GM12878 (cell line): Measurements from ENCODE around the gene C16orf95. TPM values are rescaled to one million over a fixed set of nuclear protein-coding genes. Genes with fewer than 3 reads are reported as not detected.

ENCODE experiments used
- ATAC-seq: fragments of 200-7000 bp; cut with Tn5 transposase; 3 replicates; pipeline ENCODE4 v1.9.1; 2020; ENCODE audit warnings: mild to moderate bottlenecking, moderate library complexity
- BruUV-seq: library from RNA; stranded (reverse); fragments of 400-500 nt; replicated peaks from 2 replicates; lab custom pipeline; 2021; lab: Mats Ljungman, UMichigan
- CTCF ChIA-PET: fragments of 300-600 bp; sonication (Branson Sonifier 250); formaldehyde crosslinking; extraction: SDS; loops from one replicate; lab custom pipeline; 2021; ENCODE audit warnings: inconsistent platforms; lab: Yijun Ruan, JAX
- POLR2A ChIA-PET: fragments of 350-600 bp; formaldehyde crosslinking; extraction: SDS; loops from one replicate; lab custom pipeline; 2021; ENCODE audit warnings: inconsistent platforms; lab: Charles Lee
- RAD21 ChIA-PET: fragments of 300-600 bp; sonication (Branson Sonifier 250); formaldehyde crosslinking; loops from one replicate; lab custom pipeline; 2023; ENCODE audit warnings: antibody characterized with exemption; ENCODE audit not compliant: unreplicated experiment; lab: Charles Lee
- SMC1A ChIA-PET: fragments of 300-600 bp; sonication (Branson Sonifier 250); formaldehyde crosslinking; loops from one replicate; lab custom pipeline; 2023; ENCODE audit not compliant: unreplicated experiment, uncharacterized antibody; lab: Charles Lee
- DNase-seq: peaks from one replicate; pipeline ENCODE4 v3.0.0-alpha.2; 2011; ENCODE audit warnings: low read depth, low spot score
- FAIRE-seq: peaks from 3 replicates; lab custom pipeline; 2011; peaks lifted over from hg19 to GRCh38; lab: Jason Lieb, UNC
- H2AFZ ChIP-seq: 2 replicates; pipeline ENCODE4 v1.6.0; 2011; ENCODE audit warnings: low read depth, low read length, control low read depth; ENCODE audit not compliant: control insufficient read depth
- H3K27ac ChIP-seq: 2 replicates; pipeline ENCODE4 v1.5.1; 2011; ENCODE audit warnings: control low read depth; ENCODE audit not compliant: control insufficient read depth, insufficient read depth
- H3K27me3 ChIP-seq, 2 experiments: replicated peaks in 1 of 2; 2 replicates each; pipeline versions ENCODE4 v1.6.0 to v1.6.1; 2011; ENCODE audit warnings: low read length in 1 of 2; ENCODE audit not compliant: control insufficient read depth in 2 of 2, insufficient read depth in 2 of 2
- H3K36me3 ChIP-seq, 2 experiments: 2 replicates each; pipeline ENCODE4 v1.5.1; 2011; ENCODE audit warnings: low read length in 1 of 2; ENCODE audit not compliant: control insufficient read depth in 2 of 2, insufficient read depth in 2 of 2
- H3K4me1 ChIP-seq: 2 replicates; pipeline ENCODE4 v1.6.1; 2011; ENCODE audit warnings: mild to moderate bottlenecking, low read length, moderate library complexity, mixed read lengths; ENCODE audit not compliant: control insufficient read depth, insufficient read depth
- H3K4me2 ChIP-seq: 2 replicates; pipeline ENCODE4 v1.6.0; 2011; ENCODE audit warnings: control low read depth; ENCODE audit not compliant: control insufficient read depth, insufficient read depth
- H3K4me3 ChIP-seq: fragments of 200-600 bp; sonication (generic); 2 replicates; pipeline ENCODE4 v1.5.1; 2016
- H3K79me2 ChIP-seq: 2 replicates; pipeline ENCODE4 v1.6.0; 2011; ENCODE audit warnings: low read length; ENCODE audit not compliant: control insufficient read depth, insufficient read depth
- H3K9ac ChIP-seq: 2 replicates; pipeline ENCODE4 v1.8.0; 2011; ENCODE audit warnings: low read length, control low read depth, mixed read lengths; ENCODE audit not compliant: control insufficient read depth, insufficient read depth
- H3K9me3 ChIP-seq: replicated peaks from 3 replicates; pipeline ENCODE4 v1.5.1; 2011; ENCODE audit warnings: mild to moderate bottlenecking, low read length; ENCODE audit not compliant: control insufficient read depth, insufficient read depth
- H4K20me1 ChIP-seq: 2 replicates; pipeline ENCODE4 v1.6.0; 2011; ENCODE audit not compliant: control insufficient read depth, insufficient read depth
- RAD21 ChIP-seq: IDR thresholded peaks from 2 replicates; pipeline ENCODE4 v1.6.1; 2011; ENCODE audit warnings: mild to moderate bottlenecking, low read depth, low read length, moderate library complexity; ENCODE audit not compliant: insufficient read depth
- WGBS: methylation state at CpG from one replicate; pipeline ENCODE4 v1.1.6; 2016; ENCODE audit warnings: low lambda C conversion rate; ENCODE audit not compliant: insufficient replicate concordance, insufficient coverage; ENCODE audit errors: missing lambda C conversion rate; 5-methylcytosine and 5-hydroxymethylcytosine counted together
- in situ Hi-C: fragments of 300-500 bp; cut with MboI; formaldehyde crosslinking; loops from 9 replicates; pipeline ENCODE4 v1.14.3; 2018; ENCODE audit warnings: mixed read lengths
- intact Hi-C: fragments of 100-400 bp; cut with micrococcal nuclease; formaldehyde crosslinking; loops from one replicate; pipeline ENCODE4 v1.14.2; 2022; ENCODE audit not compliant: unreplicated experiment
- polyA plus RNA-seq, 11 experiments: library from polyadenylated mRNA; depleted of rRNA in 4 of 11; unstranded in 6 of 11; stranded (reverse) in 5 of 11; fragments of >200 nt; fragmentation: Nextera tagmentation in 4 of 11; fragmentation: Illumina TruSeq in 1 of 11; extraction: Ambion mirVana in 4 of 11; extraction: Trizol in 1 of 11; gene quantifications; 1 replicate in 1 of 11; 2 replicates in 10 of 11; pipeline versions ENCODE4 v1.2.1 to v1.2.3, GENCODE V29; 2011 to 2016; ENCODE audit warnings: inconsistent platforms in 2 of 11, missing spikeins in 2 of 11, low read depth in 1 of 11
- total RNA-seq, 4 experiments: library from RNA; depleted of rRNA in 3 of 4; stranded (reverse); fragments of >200 nt in 3 of 4; fragmentation: Illumina TruSeq in 1 of 4; extraction: Trizol in 1 of 4; gene quantifications; 2 replicates each; pipeline versions ENCODE4 v1.2.1 to v1.2.3, GENCODE V29; 2013 to 2021
- TF ChIP-seq, protein P1 (sequence below): IDR thresholded peaks from 2 replicates; pipeline ENCODE4 v1.6.1; 2011; ENCODE audit warnings: borderline replicate concordance, low read depth, mild to moderate bottlenecking, moderate library complexity, low read length; ENCODE audit not compliant: insufficient read depth, poor library complexity, severe bottlenecking

The C16orf95 gene
- total and polyA plus RNA-seq, 10 of the 15 experiments (the other 5 are each of a cell fraction or from before 2014, with no cell fraction given), result 0.90 to 22.7 (median 6.0) TPM

DNA sequence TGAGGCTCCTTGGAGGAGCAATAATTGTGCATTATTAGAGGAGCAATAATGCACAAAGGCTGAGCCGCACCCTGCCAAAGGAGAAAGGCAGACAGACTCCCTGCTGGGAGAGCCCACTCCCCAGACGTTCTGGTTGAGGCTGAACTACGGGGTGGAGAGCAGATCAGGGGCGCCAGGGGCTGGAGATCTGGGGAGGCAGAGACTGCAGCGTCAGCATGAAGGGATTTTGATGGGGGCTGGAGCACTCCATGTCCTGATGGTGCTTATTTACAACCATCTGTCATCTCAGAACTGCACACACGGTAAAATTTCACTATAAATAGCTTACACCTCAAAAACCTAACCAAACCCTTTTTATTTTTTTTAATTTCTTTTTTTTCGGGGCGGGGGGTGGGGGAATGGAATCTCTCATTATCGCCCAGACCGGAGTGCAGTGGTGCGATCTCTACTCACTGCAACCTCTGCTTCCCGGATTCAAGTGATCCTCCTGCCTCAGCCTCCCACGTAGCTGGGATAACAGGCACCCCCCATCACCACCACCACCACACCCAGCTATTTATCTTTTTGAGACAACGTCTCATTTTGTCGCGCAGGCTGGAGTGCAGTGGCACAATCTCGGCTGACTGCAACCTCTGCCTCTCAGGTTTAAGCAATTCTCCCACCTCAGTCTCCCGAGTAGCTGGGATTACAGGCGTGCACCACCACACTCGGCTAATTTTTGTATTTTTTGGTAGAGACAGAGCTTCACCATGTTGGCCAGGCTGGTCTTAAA is 4.3 kb upstream of the C16orf95 start:
- H3K36me3 ChIP-seq, result no peaks in the 10 kb centered on the region
- peaks cover 16% of the 10 kb centered on the region for H3K79me2 ChIP-seq
- no peak overlapping the region for H3K4me3 ChIP-seq
- ChIA-PET SMC1A (interaction anchor here (0.6 kb wide), 1 partner anchor 447 kb away, joined by 3 read pairs; no protein-coding TSS in a partner anchor), POLR2A (no interaction called here), CTCF (no interaction called here), RAD21 (no interaction called here)
- FAIRE-seq (no peak), DNase-seq (no peak), ATAC-seq (no peak)
- no TSS peak for BruUV-seq
- no peak overlapping the region for H2AFZ ChIP-seq
- H3K27ac ChIP-seq, result no peak overlapping the region
- peaks cover 9% of the 10 kb centered on the region for H3K4me1 ChIP-seq
- intact Hi-C loops (no loop called here), in situ Hi-C loops (no loop called here)
- WGBS, result 76% methylated on average over 20 of the region's 20 CpGs
- no peak overlapping the region for H3K9ac ChIP-seq
- no peaks in the 10 kb centered on the region for H3K9me3 ChIP-seq
- TF ChIP-seq, protein P1, sequence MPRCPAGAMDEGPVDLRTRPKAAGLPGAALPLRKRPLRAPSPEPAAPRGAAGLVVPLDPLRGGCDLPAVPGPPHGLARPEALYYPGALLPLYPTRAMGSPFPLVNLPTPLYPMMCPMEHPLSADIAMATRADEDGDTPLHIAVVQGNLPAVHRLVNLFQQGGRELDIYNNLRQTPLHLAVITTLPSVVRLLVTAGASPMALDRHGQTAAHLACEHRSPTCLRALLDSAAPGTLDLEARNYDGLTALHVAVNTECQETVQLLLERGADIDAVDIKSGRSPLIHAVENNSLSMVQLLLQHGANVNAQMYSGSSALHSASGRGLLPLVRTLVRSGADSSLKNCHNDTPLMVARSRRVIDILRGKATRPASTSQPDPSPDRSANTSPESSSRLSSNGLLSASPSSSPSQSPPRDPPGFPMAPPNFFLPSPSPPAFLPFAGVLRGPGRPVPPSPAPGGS, result peak; percentile 55
- no peak for TF ChIP-seq RAD21
- no peak overlapping the region for H3K4me2 ChIP-seq
- no peaks in the 10 kb centered on the region for H3K27me3 ChIP-seq
- H4K20me1 ChIP-seq, result no peaks in the 10 kb centered on the region; the same call in 1 of the 2 replicates
